Heart right ventricle (tissue), 16 donors: ENCODE results near the gene SFMBT2. TPM values are rescaled to one million over a fixed set of nuclear protein-coding genes. Genes with fewer than 3 reads are reported as not detected.

Experiments
- ATAC-seq, 8 donors: fragments of 200-7000 bp; cut with Tn5 transposase; one replicate each; pipeline ENCODE4 v1.9.1; 2020; ENCODE audit warnings: mild to moderate bottlenecking in 8 of 8, moderate library complexity in 8 of 8, moderate number of reproducible peaks in 1 of 8
- DNase-seq, 2 donors: peaks; one replicate each; pipeline ENCODE4 v3.0.0-alpha.2; 2020
- H3K27ac ChIP-seq, 10 donors: fragments of 200-600 bp; sonication (generic) in 2 of 10; one replicate each; pipeline versions ENCODE4 v1.5.0 to v1.8.0; 2020 to 2022; ENCODE audit warnings: mild to moderate bottlenecking in 3 of 10
- H3K27me3 ChIP-seq, 7 donors: fragments of 200-600 bp; one replicate each; pipeline ENCODE4 v1.8.0; 2021 to 2022; ENCODE audit warnings: mild to moderate bottlenecking in 2 of 7
- H3K36me3 ChIP-seq, 9 donors: fragments of 200-600 bp; sonication (generic) in 1 of 9; one replicate each; pipeline versions ENCODE4 v1.5.0 to v1.8.0; 2020 to 2022; ENCODE audit warnings: mild to moderate bottlenecking in 2 of 9
- H3K4me1 ChIP-seq, 9 donors: fragments of 200-600 bp; sonication (generic) in 1 of 9; one replicate each; pipeline versions ENCODE4 v1.5.0 to v1.8.0; 2020 to 2022; ENCODE audit warnings: mild to moderate bottlenecking in 4 of 9
- H3K4me3 ChIP-seq, 10 donors: fragments of 200-600 bp; sonication (generic) in 2 of 10; one replicate each; pipeline versions ENCODE4 v1.5.0 to v1.8.0; 2020 to 2022; ENCODE audit warnings: mild to moderate bottlenecking in 7 of 10, moderate library complexity in 2 of 10
- H3K9me3 ChIP-seq, 11 donors: fragments of 200-600 bp in 10 of 11; sonication (generic) in 2 of 11; one replicate each; pipeline versions ENCODE4 v1.5.0 to v1.8.0; 2013 to 2022; ENCODE audit warnings: mild to moderate bottlenecking in 2 of 11, control low read depth in 1 of 11, moderate library complexity in 1 of 11
- CTCF ChIP-seq, 9 donors: fragments of 200-600 bp; sonication (generic) in 2 of 9; IDR thresholded peaks; one replicate each; pipeline versions ENCODE4 v1.5.0 to v1.8.0; 2021 to 2022; ENCODE audit warnings: antibody characterized with exemption in 9 of 9, mild to moderate bottlenecking in 5 of 9, moderate library complexity in 1 of 9
- WGBS, 2 donors: extraction: QIAGEN DNeasy Blood & Tissue Kit; methylation state at CpG; one replicate each; pipeline ENCODE4 v1.1.7; 2013; ENCODE audit warnings: inconsistent platforms in 1 of 2; 5-methylcytosine and 5-hydroxymethylcytosine counted together
- intact Hi-C, 10 donors: fragments of 100-400 bp; cut with DNase I; formaldehyde crosslinking; loops; one replicate each; pipeline versions ENCODE4 v1.11.1 to v1.14.2; 2022
- polyA plus RNA-seq, 2 donors: library from polyadenylated mRNA; stranded (reverse); fragments of 200-250 nt; gene quantifications; one replicate each; pipeline ENCODE4 v1.2.3, GENCODE V29; 2013
- total RNA-seq, 10 donors: library from RNA; stranded (reverse); fragmentation: NEBNext Ultra II Directional in 3 of 10; extraction: Animal tissue kit (Norgen Biotek cat#: 25700) in 3 of 10; gene quantifications; one replicate each; pipeline versions ENCODE4 v1.2.1 to v1.2.4, GENCODE V29; 2021 to 2023
- donor health status: Arrhythmogenic right ventricular cardiomyopathy.
- donor health status: ischemic (EF 13 %, LVEDD 7.1; RV severe dilation, severe dysfunction).
- donor health status: healthy with polysubstance abuse.
- donor health status: DM: no; HTN: yes; CAD: no.
- donor health status: DM: no; HTN: no; CAD: no.
- donor health status: ischemic (EF 25% LVEDD 6.9; RV normal size, moderate dysfunction).
- donor health status: ischemic (EF 25% LVEDD 5.7; RV mildly dilated, moderate dysfunction).
- donor health status: healthy.
- donor health status: DM: yes; HTN: yes; CAD: no.
- donor health status: Ischemic cardiomyopathy.
- donor health status: ischemic (EF 35%, LVEDD 5.7; RV mildly dilated, moderate dysfunction).
- donor health status: nonischemic (EF 11% LVEDD 7.7; RV severe dilation, severe dysfunction).
- donor health status: DM: yes; HTN: yes; CAD: no.
- donor health status: PGD.
- donor health status: ischemic (EF 29% LVEDD 5.4; RV normal size, mild dysfunction).
- donor health status: nonischemic (EF 23%, LVEDD 6.1; RV moderate dilation, normal function).

The SFMBT2 gene
- total and polyA plus RNA-seq, 12 donors, result 4.1 to 14.2 (median 10.0) TPM

GRCh38 chr10:7168414-7168813, 242.4 kb downstream of the SFMBT2 start:
- Histone ChIP-seq H3K27ac (no peak overlapping the region), H3K36me3 (peaks cover 0 to 93% (median 38%) of the 10 kb centered on the region in 9 donors), H3K4me3 (no peak overlapping the region), H3K27me3 (no peaks in the 10 kb centered on the region), H3K4me1 (no peaks in the 10 kb centered on the region), H3K9me3 (no peaks in the 10 kb centered on the region)
- DNase-seq (no peak), ATAC-seq (no peak)
- WGBS, 2 donors, result 96 to 97% methylated on average over 13 of the region's 13 CpGs
- intact Hi-C loops, result no loop called here
- no peak for TF ChIP-seq CTCF (IDR thresholded peaks at IDR 0.05)

DNA sequence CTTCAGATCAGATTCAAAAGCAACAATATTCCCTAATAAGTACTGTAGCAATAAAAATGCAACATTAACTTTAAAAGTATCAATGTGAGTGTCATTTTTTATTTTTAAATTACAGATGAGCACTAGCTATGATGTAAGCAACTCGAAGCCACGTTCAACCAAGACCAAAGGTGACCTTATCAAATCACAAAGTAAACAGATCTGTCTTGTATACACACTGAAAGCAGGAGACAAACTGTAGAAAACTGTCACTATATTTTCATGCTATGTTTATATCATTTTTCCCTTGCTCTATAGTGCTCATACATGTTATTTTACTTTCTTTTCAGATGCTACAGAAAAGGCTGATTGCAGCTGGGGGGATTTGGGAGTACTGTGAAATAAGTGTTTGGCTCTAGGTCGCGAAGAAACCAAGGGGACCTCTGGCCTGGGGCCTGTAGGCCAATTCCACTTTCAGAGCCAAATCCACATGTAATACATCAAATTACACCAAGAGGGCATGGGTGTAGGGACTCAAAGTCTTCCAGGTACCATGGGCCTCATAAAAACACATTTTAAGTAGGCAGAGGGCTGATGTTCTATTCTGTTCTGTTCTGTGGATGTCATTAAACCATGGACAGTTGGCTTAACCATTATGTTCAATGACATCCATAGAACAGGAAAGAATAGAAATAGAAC, 245.2 kb downstream of the SFMBT2 start:
- no peak for TF ChIP-seq CTCF (IDR thresholded peaks at IDR 0.05)
- intact Hi-C loops, result no loop called here
- DNase-seq, result no peak
- Histone ChIP-seq H3K27ac (no peak overlapping the region), H3K36me3 (peaks cover 0 to 93% (median 21%) of the 10 kb centered on the region in 9 donors), H3K9me3 (no peaks in the 10 kb centered on the region), H3K4me3 (no peak overlapping the region), H3K4me1 (peaks cover 0 to 6% (median 0%) of the 10 kb centered on the region in 9 donors), H3K27me3 (no peaks in the 10 kb centered on the region)
- 88 to 89% methylated on average over 4 of the region's 4 CpGs for WGBS, 2 donors
- no peak for ATAC-seq

GRCh38 chr10:7164955-7165354, 245.9 kb downstream of the SFMBT2 start:
- 95 to 96% methylated on average over 8 of the region's 8 CpGs for WGBS, 2 donors
- no peak overlapping the region for H3K27ac ChIP-seq
- no peak overlapping the region for H3K4me3 ChIP-seq
- H3K27me3 ChIP-seq, result no peaks in the 10 kb centered on the region
- peaks cover 0 to 6% (median 0%) of the 10 kb centered on the region in 9 donors for H3K4me1 ChIP-seq
- ATAC-seq (no peak), DNase-seq (no peak)
- intact Hi-C loops, result no loop called here
- H3K9me3 ChIP-seq, result no peaks in the 10 kb centered on the region
- TF ChIP-seq CTCF (IDR thresholded peaks at IDR 0.05), result no peak
- H3K36me3 ChIP-seq, result peaks cover 0 to 93% (median 20%) of the 10 kb centered on the region in 9 donors

DNA sequence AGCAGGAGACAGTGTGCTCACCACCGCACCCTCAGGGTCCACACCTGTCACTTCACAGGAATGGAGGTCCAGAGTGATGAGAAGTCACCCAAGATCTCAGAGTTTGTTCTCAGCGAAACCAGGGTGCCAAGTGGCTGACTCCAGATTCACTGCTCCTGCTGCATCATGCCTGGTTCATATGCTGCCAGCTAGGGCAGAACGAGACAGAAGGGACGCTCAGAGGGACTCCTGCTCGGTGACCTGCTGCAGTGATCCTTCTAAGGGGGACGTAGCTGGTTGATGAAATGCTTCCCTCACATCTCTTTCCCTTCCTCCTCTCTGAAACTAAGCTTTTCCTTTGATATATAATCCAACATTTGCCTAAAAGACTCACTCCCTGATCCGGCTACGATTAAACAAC, 248.5 kb downstream of the SFMBT2 start:
- peaks cover 0 to 71% (median 10%) of the 10 kb centered on the region in 9 donors for H3K36me3 ChIP-seq
- no peak for TF ChIP-seq CTCF (IDR thresholded peaks at IDR 0.05)
- DNase-seq (no peak), ATAC-seq (no peak)
- peaks cover 0 to 6% (median 0%) of the 10 kb centered on the region in 9 donors for H3K4me1 ChIP-seq
- WGBS, 2 donors, result 89 to 90% methylated on average over 8 of the region's 8 CpGs
- no peaks in the 10 kb centered on the region for H3K9me3 ChIP-seq
- no peaks in the 10 kb centered on the region for H3K27me3 ChIP-seq
- intact Hi-C loops, result no loop called here
- no peak overlapping the region for H3K4me3 ChIP-seq
- peak overlapping the region in 2 of 10 donors; percentile 4 to 8 for H3K27ac ChIP-seq
